WTC11 (cell line): Measurements from ENCODE around the gene TMEM59L. TPM values are rescaled to one million over a fixed set of nuclear protein-coding genes. Genes with fewer than 3 reads are reported as not detected.

Experiments used
- ATAC-seq: fragments of 200-7000 bp; cut with Tn5 transposase; 2 replicates; pipeline ENCODE4 v1.10.0; 2021; ENCODE audit warnings: mild to moderate bottlenecking, moderate library complexity
- CTCF ChIA-PET: fragments of 300-600 bp; sonication (Branson Sonifier 250); formaldehyde crosslinking; loops from one replicate; lab custom pipeline; 2021; ENCODE audit warnings: antibody characterized with exemption; lab: Charles Lee
- POLR2A ChIA-PET: fragments of 350-600 bp; sonication (Branson Sonifier 250); formaldehyde crosslinking; loops from one replicate; lab custom pipeline; 2021; ENCODE audit warnings: antibody characterized with exemption; lab: Charles Lee
- DNase-seq: peaks from one replicate; pipeline ENCODE4 v3.0.0; 2021; ENCODE audit warnings: low spot score
- H3K27ac Mint-ChIP-seq: 2 replicates; pipeline ENCODE4 v1.8.0; 2021; ENCODE audit warnings: mixed read lengths
- H3K27me3 Mint-ChIP-seq: 2 replicates; pipeline ENCODE4 v1.8.0; 2021; ENCODE audit warnings: low read depth, mild to moderate bottlenecking, moderate library complexity, mixed read lengths
- H3K36me3 Mint-ChIP-seq: 2 replicates; pipeline ENCODE4 v1.8.0; 2021; ENCODE audit warnings: mixed read lengths
- H3K4me1 Mint-ChIP-seq: 2 replicates; pipeline ENCODE4 v1.8.0; 2022; ENCODE audit warnings: mixed read lengths
- H3K4me3 Mint-ChIP-seq: 2 replicates; pipeline ENCODE4 v1.8.0; 2021; ENCODE audit warnings: mild to moderate bottlenecking, moderate library complexity, mixed read lengths
- H3K9me3 Mint-ChIP-seq: 2 replicates; pipeline ENCODE4 v1.8.0; 2021; ENCODE audit warnings: mixed read lengths
- AFF4 ChIP-seq: sonication (generic); formaldehyde crosslinking; IDR thresholded peaks from 2 replicates; pipeline ENCODE4 v1.8.1; 2023; ENCODE audit warnings: mild to moderate bottlenecking, missing genetic modification reagents, borderline replicate concordance
- ARID4B ChIP-seq: sonication (generic); formaldehyde crosslinking; IDR thresholded peaks from 2 replicates; pipeline ENCODE4 v1.8.0; 2023; ENCODE audit warnings: missing genetic modification reagents, mild to moderate bottlenecking, borderline replicate concordance
- ATF2 ChIP-seq: sonication (generic); formaldehyde crosslinking; IDR thresholded peaks from 2 replicates; pipeline ENCODE4 v1.8.1; 2022; ENCODE audit warnings: low read depth, missing genetic modification reagents, borderline replicate concordance
- ATF3 ChIP-seq: sonication (generic); formaldehyde crosslinking; conservative IDR thresholded peaks from 2 replicates; pipeline ENCODE4 v1.8.1; 2022; ENCODE audit warnings: mild to moderate bottlenecking, missing genetic modification reagents
- CREB1 ChIP-seq: sonication (generic); formaldehyde crosslinking; IDR thresholded peaks from 2 replicates; pipeline ENCODE4 v1.8.0; 2023; ENCODE audit warnings: mild to moderate bottlenecking, missing genetic modification reagents
- CREM ChIP-seq: sonication (generic); formaldehyde crosslinking; IDR thresholded peaks from 2 replicates; pipeline ENCODE4 v1.8.1; 2022; ENCODE audit warnings: mild to moderate bottlenecking, missing genetic modification reagents, moderate library complexity
- E2F1 ChIP-seq: sonication (generic); formaldehyde crosslinking; IDR thresholded peaks from 2 replicates; pipeline ENCODE4 v1.8.0; 2022; ENCODE audit warnings: mild to moderate bottlenecking, missing genetic modification reagents
- E2F4 ChIP-seq: sonication (generic); formaldehyde crosslinking; IDR thresholded peaks from 2 replicates; pipeline ENCODE4 v1.8.1; 2022; ENCODE audit warnings: low read depth, mild to moderate bottlenecking, moderate library complexity, missing genetic modification reagents, borderline replicate concordance
- EMX1 ChIP-seq: fragments of 250-450 bp; sonication (Bioruptor Pico); IDR thresholded peaks from 2 replicates; pipeline ENCODE4 v1.8.0; 2021; ENCODE audit warnings: mild to moderate bottlenecking
- ETV6 ChIP-seq: sonication (generic); formaldehyde crosslinking; IDR thresholded peaks from 2 replicates; pipeline ENCODE4 v1.8.1; 2022; ENCODE audit warnings: mild to moderate bottlenecking, missing genetic modification reagents
- GABPB1 ChIP-seq: sonication (generic); formaldehyde crosslinking; IDR thresholded peaks from 2 replicates; pipeline ENCODE4 v1.8.1; 2023; ENCODE audit warnings: mild to moderate bottlenecking, missing genetic modification reagents
- JAZF1 ChIP-seq: fragments of 250-450 bp; sonication (Bioruptor Pico); IDR thresholded peaks from 2 replicates; pipeline ENCODE4 v1.9.0; 2021; ENCODE audit warnings: moderate library complexity, mild to moderate bottlenecking, inconsistent platforms
- KAT7 ChIP-seq: sonication (generic); formaldehyde crosslinking; IDR thresholded peaks from 2 replicates; pipeline ENCODE4 v1.8.1; 2023; ENCODE audit warnings: missing genetic modification reagents, mild to moderate bottlenecking, borderline replicate concordance
- RORB ChIP-seq: fragments of 250-450 bp; sonication (Bioruptor Pico); IDR thresholded peaks from 2 replicates; pipeline ENCODE4 v1.9.0; 2021; ENCODE audit warnings: mild to moderate bottlenecking
- SMAD3 ChIP-seq: sonication (generic); formaldehyde crosslinking; IDR thresholded peaks from 2 replicates; pipeline ENCODE4 v1.8.0; 2022; ENCODE audit warnings: missing genetic modification reagents, mild to moderate bottlenecking, borderline replicate concordance
- SP1 ChIP-seq: sonication (generic); formaldehyde crosslinking; conservative IDR thresholded peaks from 2 replicates; pipeline ENCODE4 v1.8.1; 2022; ENCODE audit warnings: missing genetic modification reagents
- ZBTB43 ChIP-seq: sonication (generic); formaldehyde crosslinking; IDR thresholded peaks from 2 replicates; pipeline ENCODE4 v1.8.1; 2023; ENCODE audit warnings: mild to moderate bottlenecking, missing genetic modification reagents
- ZNF219 ChIP-seq: sonication (generic); formaldehyde crosslinking; IDR thresholded peaks from 2 replicates; pipeline ENCODE4 v1.8.0; 2023; ENCODE audit warnings: missing genetic modification reagents, mild to moderate bottlenecking, borderline replicate concordance
- ZNF317 ChIP-seq: sonication (generic); formaldehyde crosslinking; IDR thresholded peaks from 2 replicates; pipeline ENCODE4 v1.8.1; 2023; ENCODE audit warnings: low read depth, mild to moderate bottlenecking, moderate library complexity, missing genetic modification reagents, borderline replicate concordance
- ZNF396 ChIP-seq: fragments of 250-450 bp; sonication (Bioruptor Pico); IDR thresholded peaks from 2 replicates; pipeline ENCODE4 v1.8.0; 2021; ENCODE audit warnings: mild to moderate bottlenecking, moderate library complexity, borderline replicate concordance
- ZNF423 ChIP-seq: fragments of 250-450 bp; sonication (Bioruptor Pico); IDR thresholded peaks from 2 replicates; pipeline ENCODE4 v2.1.2; 2022; ENCODE audit warnings: mild to moderate bottlenecking, moderate library complexity
- total RNA-seq: library from RNA; stranded (reverse); gene quantifications from 3 replicates; pipeline ENCODE4 v1.2.3, GENCODE V29; 2021

TMEM59L gene
- total RNA-seq, 1 experiment from 2014 or later = 14.8 TPM

- Mint-ChIP-seq H3K27me3 (no peaks in the 10 kb centered on the region), H3K36me3 (peaks cover 71% of the 10 kb centered on the region), H3K9me3 (no peaks in the 10 kb centered on the region), H3K4me1 (peaks cover 16% of the 10 kb centered on the region), H3K4me3 (peak within 1 kb of the TSS; percentile 76), H3K27ac (peak within 1 kb of the TSS; percentile 98)
- ATAC-seq (peak; percentile 92), DNase-seq (peak; percentile 99)
- ChIA-PET POLR2A (interaction anchor here (0.6 to 2.2 kb wide), 10 partner anchors 9 to 384 kb away, joined by 3 to 18 read pairs (median 4); partner anchors contain the start of genes KXD1 and REX1BD), CTCF (interaction anchor here (0.5 to 2.6 kb wide), 19 partner anchors 13 to 275 kb away, joined by 3 to 34 read pairs (median 4); partner anchors contain the start of genes ELL and REX1BD)
- TF ChIP-seq ZNF396 (CRISPR knock-in tag) (no peak), AFF4 (CRISPR knock-in tag) (0 out of 2 replicates have a peak, but pooled peaks have one; percentile 40), ETV6 (CRISPR knock-in tag) (peak; percentile 84; the same call in 1 of the 2 replicates), RORB (CRISPR knock-in tag) (no peak), ATF2 (no peak), ZNF317 (CRISPR knock-in tag) (no peak), CREB1 (CRISPR knock-in tag) (0 out of 2 replicates have a peak, but pooled peaks have one; percentile 76), ZNF423 (CRISPR knock-in tag) (no peak), GABPB1 (CRISPR knock-in tag) (peak; percentile 92), JAZF1 (no peak), SP1 (CRISPR knock-in tag) (peak; percentile 100), E2F1 (CRISPR knock-in tag) (peak; percentile 82; the same call in 1 of the 2 replicates), ZBTB43 (CRISPR knock-in tag) (peak; percentile 85; the same call in 1 of the 2 replicates), ARID4B (peak; percentile 83; the same call in 1 of the 2 replicates), ATF3 (CRISPR knock-in tag) (no peak), E2F4 (no peak), KAT7 (CRISPR knock-in tag) (no peak), CREM (CRISPR knock-in tag) (peak; percentile 95), SMAD3 (no peak; the same call in 1 of the 2 replicates), EMX1 (CRISPR knock-in tag) (0 out of 2 replicates have a peak, but pooled peaks have one; percentile 54), ZNF219 (CRISPR knock-in tag) (no peak)
Measured at GRCh38 chr19:18571564-18572344, 40.9 kb upstream of the TMEM59L start, which contains the start of gene UBA52. TSS of gene UBA52 (plus strand) at chr19:18571857. CDS start at chr19:18573301, 1,444 bp downstream.
